ENCODE measurements around the gene ZCCHC7.
"Not testable (repeated sequence)": the region's sequence is repeated elsewhere in the genome, so short reads cannot be mapped to it uniquely, and the experiment has no call there.

Gene ZCCHC7

GRCh38 chr9:37119907-37120842, at the start of gene ZCCHC7:
Gene ZCCHC7 (plus strand): TSS chr9:37120574.
- DNase-seq = peak; percentile 65 to 99 (median 96)

- DNase-seq = not testable (repeated sequence)
These were observed 45.6 kb upstream of the ZCCHC7 start for GRCh38 chr9:37074790-37075189.

GRCh38 chr9:37079370-37080164, 40.8 kb upstream of the ZCCHC7 start:
- DNase-seq = peak; percentile 39 to 99 (median 92)

- DNase-seq = peak in 11 of 14 donors; percentile 14 to 60 (median 30)
These were observed 40.2 kb upstream of the ZCCHC7 start for GRCh38 chr9:37080165-37080628.

- DNase-seq = not testable (repeated sequence)
These were observed 38.9 kb upstream of the ZCCHC7 start for GRCh38 chr9:37081507-37081906.

- DNase-seq = no peak
These were observed 38.1 kb upstream of the ZCCHC7 start for GRCh38 chr9:37082214-37082765.

- no peak for DNase-seq
These were observed 36.7 kb upstream of the ZCCHC7 start for GRCh38 chr9:37083654-37084053.

- DNase-seq = no peak
These were observed 35.1 kb upstream of the ZCCHC7 start for GRCh38 chr9:37085233-37085632.

- not testable (repeated sequence) for DNase-seq
These were observed 27.6 kb upstream of the ZCCHC7 start for GRCh38 chr9:37092714-37093295.

GRCh38 chr9:37094751-37095150, 25.6 kb upstream of the ZCCHC7 start:
- no peak for DNase-seq

GRCh38 chr9:37096628-37097027, 23.7 kb upstream of the ZCCHC7 start:
- no peak for DNase-seq

- DNase-seq = no peak
These were observed 23.1 kb upstream of the ZCCHC7 start for GRCh38 chr9:37097294-37097693.

GRCh38 chr9:37100327-37100726, 20.0 kb upstream of the ZCCHC7 start:
- DNase-seq = no peak

- DNase-seq = no peak
These were observed 19.6 kb upstream of the ZCCHC7 start for GRCh38 chr9:37100741-37101140.

GRCh38 chr9:37102486-37102885, 17.9 kb upstream of the ZCCHC7 start:
- no peak for DNase-seq

- no peak for DNase-seq
These were observed 16.0 kb upstream of the ZCCHC7 start for GRCh38 chr9:37104183-37104889.

GRCh38 chr9:37105234-37105633, 15.1 kb upstream of the ZCCHC7 start:
- DNase-seq = no peak

- DNase-seq = no peak
These were observed 12.7 kb upstream of the ZCCHC7 start for GRCh38 chr9:37107701-37108100.

GRCh38 chr9:37114442-37114841, 5.9 kb upstream of the ZCCHC7 start:
- not testable (repeated sequence) for DNase-seq

GRCh38 chr9:37117956-37118355, 2.4 kb upstream of the ZCCHC7 start:
- DNase-seq = no peak

- no peak for DNase-seq
These were observed 1.0 kb upstream of the ZCCHC7 start for GRCh38 chr9:37119360-37119759.

GRCh38 chr9:37120843-37121335, 515 bp downstream of the ZCCHC7 start:
- DNase-seq = peak in 5 of 14 donors; percentile 10 to 65 (median 62)

Measured in C1 segment of cervical spinal cord (tissue), 14 donors.